ENCODE results near the gene CRYAB.

Gene CRYAB

DNA sequence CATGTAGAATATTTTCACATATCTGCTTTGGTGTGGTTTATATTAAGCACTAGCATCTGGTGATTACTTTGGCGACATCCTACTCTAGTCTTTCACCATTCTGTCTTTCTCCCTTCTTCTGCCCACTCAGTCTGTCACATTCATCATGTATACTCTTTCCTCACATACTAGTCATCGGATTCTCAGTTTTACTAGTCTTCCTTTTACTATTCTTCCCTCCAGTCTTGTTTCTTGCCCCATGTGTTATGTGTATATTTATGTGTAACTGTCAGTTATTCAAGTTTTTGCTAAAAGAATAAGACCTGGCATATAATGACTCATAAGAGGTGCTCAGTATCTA is 21.0 kb upstream of the CRYAB start:
- DNase-seq, result no peak

DNA sequence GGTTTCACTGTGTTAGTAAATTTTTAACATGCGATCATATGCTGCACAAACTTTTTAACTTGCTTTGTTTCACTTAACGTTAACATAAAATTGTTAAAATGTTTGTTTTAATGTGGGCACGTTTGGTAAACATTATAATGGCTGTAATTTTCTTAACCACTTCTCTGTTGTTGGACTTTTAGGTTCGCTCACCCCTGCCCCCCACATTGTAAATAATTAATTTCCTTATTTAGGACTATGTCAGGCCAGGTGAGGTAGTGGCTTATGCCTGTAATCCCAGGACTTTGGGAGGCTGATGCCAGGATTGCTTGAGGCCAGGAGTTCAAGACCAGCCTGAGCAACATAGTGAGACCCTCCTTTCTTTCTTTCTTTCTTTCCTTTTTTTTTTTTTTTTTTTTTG is 18.9 kb upstream of the CRYAB start:
- no peak for DNase-seq

- peak; percentile 86 for DNase-seq
These were observed 15.2 kb upstream of the CRYAB start for GRCh38 chr11:111926505-111927391.

- no peak for DNase-seq
These were observed 14.4 kb upstream of the CRYAB start for GRCh38 chr11:111925953-111926352.

DNA sequence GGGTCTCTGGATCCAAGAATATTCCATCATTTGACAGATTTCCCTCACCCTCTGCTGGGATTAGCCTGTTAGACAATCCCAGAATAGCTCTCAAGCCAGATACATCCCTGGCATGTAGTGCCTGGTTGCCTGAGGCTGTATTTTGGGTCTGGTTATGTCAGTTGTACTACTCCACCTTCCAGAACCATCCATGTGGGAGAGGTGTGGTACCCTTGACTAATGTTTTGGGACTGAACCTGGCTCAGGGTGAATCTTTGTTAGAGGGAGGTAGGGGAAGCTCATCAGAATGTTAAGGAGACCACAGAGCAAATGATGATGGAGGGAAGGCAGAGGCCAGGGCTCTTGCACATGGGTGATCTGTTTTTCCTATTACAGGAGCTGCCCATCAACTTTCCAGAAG is 12.4 kb upstream of the CRYAB start:
- DNase-seq, result no peak

- no peak for DNase-seq
These were observed 11.8 kb upstream of the CRYAB start for GRCh38 chr11:111923351-111923788.

- DNase-seq, result no peak
These were observed 11.2 kb upstream of the CRYAB start for GRCh38 chr11:111922803-111923202.

DNA sequence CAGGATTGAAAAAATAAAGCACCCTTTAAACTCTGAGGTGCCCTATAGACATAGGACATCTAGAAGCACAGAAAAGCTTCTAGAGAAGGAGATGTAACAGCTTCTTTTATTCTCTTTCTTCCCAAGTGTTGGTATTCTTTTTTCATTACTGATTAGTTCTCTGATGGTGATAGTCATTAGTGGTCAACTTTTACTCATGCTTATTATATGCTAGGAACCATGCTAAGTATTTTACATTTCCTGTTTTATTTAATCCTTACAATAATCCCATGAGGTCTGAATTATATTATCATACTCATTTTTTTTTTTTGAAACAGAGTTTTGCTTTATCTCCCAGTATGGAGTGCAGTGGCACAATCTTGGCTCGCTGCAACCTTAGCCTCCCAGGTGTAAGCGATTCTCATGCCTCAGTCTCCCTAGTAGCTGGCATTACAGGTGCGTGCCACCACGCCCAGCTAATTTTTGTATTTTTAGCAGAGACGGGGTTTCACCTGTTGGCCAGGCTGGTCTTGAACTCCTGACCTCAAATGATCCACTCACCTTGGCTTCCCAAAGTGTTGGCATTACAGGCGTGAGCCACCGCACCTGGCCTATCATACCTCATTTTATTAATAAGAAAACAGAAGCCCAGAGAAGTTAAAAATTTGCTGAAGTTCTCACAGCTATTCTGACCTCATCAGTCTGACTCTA is 10.1 kb upstream of the CRYAB start:
- no peak for DNase-seq

- no peak for DNase-seq
These were observed 9.3 kb upstream of the CRYAB start for GRCh38 chr11:111920908-111921307.

DNA sequence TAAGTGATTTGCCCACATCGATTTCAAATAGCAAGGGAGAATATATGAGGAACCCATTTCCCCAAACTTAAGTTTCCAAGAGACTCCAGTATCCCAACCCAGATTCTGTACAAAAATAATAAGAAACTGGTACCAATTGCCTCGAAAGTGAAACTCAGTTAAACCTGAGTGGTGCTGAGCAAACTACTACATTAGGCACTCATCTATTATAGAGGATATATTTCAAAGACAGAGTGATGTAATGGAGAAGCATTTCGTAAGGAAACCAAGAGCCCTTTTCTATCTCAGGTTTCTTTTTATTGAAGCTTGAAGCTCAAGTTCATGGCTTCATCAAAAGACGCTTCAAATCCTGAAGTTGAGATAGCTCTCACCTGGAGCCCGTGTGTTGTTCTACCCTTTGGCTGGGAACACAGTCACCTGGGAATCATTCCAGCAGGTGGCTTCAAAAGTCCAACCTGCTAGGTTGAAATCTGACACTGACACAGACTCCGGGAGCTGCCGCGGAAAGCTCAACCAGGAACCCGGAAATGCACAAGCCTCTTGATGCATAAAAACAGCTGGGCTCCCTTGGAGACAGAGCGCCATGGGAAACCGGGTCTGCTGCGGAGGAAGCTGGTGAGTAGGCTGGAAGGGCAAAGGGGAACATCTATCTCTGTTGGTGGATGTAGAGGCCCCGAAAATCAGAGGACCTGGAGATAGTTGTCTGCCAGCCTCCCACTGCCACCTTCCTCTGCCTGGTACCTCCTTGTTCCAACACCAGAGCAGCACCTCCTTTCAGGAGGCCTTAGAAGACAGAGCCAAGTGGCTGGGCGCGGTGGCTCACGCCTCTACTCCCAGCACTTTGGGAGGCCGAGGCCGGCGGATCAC is 7.1 kb upstream of the CRYAB start, which contains the start of gene C11orf52:
C11orf52 (plus strand) TSS at position 524 of the 867 bp plus-strand sequence; CDS start at position 584, 60 bp downstream.
- peak; percentile 90 for DNase-seq

GRCh38 chr11:111917788-111918187 is 6.2 kb upstream of the CRYAB start:
- DNase-seq, result no peak

DNA sequence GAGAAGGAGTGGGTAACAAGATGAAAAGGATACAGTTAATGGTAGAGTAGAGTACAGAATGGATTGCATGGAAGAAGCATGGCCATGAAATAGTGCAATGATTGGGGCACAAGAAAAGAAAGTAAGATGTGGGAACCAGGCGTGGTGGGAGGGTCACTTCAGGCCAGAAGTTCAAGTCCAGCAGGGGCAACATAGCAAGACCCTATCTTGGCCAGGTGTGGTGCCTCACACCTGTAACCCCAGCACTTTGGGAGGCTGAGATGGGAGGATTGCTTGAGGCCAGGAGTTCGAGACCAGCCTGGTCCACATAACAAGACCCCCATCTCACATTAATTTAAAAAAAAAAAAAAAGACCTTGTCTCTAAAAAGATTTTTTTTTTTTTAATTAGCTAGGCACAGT is 5.7 kb upstream of the CRYAB start:
- DNase-seq, result no peak

- no peak for DNase-seq
These were observed 5.2 kb upstream of the CRYAB start for GRCh38 chr11:111916768-111917167.

DNA sequence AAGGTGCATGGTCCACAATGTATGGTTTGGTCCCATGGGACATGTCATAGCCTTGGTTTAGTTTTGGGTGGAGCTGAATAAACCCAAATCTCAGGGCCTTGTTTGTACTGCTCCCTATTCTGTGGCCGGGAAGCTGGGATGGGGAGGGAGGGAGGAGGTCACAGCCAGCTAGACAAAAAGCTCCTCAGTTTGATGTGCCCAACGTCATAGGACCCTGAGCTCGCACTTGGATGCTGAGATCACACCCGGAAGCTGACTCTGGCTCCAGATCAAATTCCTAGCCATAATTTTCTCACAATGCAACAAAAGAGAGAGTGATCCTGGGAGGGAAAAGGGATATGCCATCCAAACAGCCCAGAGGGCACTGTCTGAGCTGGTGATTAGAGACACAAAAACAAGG is 2.4 kb upstream of the CRYAB start:
- no peak for DNase-seq

GRCh38 chr11:111913031-111913861 is 1.7 kb upstream of the CRYAB start:
- DNase-seq, result no peak

- DNase-seq, result no peak
These were observed 965 bp upstream of the CRYAB start, which contains the start of gene HSPB2 for GRCh38 chr11:111912535-111912934. Gene HSPB2 (plus strand): TSS chr11:111912734. CDS start chr11:111912830, 96 bp downstream.

DNA sequence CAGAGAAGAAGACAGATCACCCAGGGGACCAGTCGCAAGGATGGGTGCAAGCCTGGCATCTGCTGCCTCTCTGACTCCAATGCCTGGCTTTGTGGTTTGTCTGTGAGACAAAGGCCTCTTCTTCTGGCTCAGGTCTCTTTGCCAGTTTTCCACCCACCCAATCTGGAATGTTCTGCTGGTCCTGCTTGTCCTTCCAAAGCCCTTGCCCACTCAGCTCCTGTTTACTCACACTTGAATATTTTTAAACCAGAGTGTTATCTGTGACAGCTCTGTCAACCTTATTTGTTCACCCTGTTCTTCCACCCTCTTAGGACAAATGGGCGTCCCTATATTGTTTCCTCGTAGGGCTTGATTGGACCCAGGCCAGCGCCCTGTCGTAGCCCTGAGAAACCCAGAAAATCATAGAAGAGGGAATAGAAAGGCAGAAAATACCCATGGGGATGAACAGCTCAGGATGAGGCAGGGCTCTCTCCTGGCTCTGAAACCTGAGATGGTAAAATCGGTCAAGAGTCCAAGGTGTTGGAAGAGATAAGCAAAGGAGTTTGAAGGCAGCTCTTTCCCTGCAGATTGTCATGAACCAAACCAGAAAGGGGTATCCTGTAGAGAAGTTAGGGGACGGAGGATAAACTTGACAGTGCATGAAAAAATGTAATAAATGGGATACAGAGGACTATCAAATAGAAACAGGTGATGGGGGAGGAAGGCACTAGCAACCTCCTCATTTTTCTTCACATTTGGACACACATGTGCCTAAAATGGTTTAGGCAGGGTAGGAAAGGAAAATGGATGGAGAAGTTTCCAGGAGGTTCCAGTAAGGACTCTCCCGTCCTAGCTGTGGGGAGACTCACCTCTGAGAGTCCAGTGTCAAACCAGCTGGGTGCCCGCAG is 651 bp downstream of the CRYAB start:
- DNase-seq, result no peak

DNA sequence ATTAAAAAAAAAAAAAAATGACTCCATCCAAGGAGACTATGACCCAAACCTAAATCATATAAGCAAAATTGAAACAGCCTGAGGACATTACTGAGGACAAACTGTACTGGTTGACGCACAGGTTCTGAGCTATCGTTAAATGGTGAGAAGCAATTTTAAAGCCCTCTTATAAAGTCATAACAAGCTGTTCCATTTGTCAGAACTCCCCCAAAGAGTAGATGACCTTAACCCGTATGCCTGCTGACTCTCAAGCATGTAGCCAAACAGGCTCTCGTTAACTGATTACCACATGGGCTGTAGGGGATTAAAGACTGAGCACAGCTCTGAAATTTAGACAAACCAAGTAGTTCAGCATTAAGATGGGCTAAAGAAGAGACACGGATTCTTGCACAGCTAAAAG is 2.2 kb downstream of the CRYAB start:
- no peak for DNase-seq

DNA sequence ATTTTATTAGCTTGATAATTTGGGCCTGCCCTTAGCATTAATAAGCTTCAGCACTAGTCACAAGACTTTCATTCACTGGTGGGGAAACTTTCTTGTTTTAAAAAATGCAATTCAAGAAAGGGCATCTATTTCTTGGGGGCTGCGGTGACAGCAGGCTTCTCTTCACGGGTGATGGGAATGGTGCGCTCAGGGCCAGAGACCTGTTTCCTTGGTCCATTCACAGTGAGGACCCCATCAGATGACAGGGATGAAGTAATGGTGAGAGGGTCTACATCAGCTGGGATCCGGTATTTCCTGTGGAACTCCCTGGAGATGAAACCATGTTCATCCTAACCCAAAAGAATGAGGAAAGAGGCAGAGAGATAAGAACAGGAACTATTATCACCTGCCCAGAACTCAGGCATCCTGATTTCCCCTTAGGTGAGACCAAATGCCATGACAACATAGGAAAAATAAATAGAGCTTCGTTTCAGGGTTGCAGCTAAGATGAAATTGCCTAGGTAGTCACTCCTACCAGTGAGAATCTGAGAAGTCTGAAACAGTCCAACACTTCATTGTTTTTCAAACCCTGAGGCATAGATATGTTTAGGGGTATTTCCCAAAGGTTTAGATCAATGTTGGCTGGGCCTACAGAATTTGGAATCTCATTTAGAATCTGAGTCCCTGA is 2.8 kb downstream of the CRYAB start:
- DNase-seq, result no peak

DNA sequence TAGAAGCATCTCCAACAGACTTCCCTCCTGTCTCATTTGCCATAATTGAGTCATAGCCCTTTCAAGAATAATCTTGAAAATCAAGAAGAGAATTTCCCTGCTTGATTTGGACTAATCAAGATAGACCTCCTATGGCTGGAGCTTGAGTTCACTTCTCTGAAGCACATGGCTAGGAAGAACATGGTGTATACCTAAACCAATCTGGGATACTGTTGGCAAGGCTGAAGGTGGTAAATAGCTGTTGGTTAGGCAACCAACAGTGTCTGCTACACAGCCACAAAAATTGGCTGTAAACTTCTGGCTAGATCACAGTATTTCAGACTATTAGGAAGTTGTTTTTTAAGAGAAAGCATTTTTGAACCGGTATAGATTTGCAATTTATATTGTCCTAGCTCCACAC is 4.9 kb downstream of the CRYAB start:
- DNase-seq, result no peak

- DNase-seq, result no peak
These were observed 6.2 kb downstream of the CRYAB start for GRCh38 chr11:111905411-111905810.

Measured in NCI-H2081 treated with DMSO at 0.1 percent for 48 hours (cell line).